ENCODE data around the gene ANKMY2. TPM values are rescaled to one million over a fixed set of nuclear protein-coding genes. Genes with fewer than 3 reads are reported as not detected.
"Not testable (repeated sequence)": the region's sequence is repeated elsewhere in the genome, so short reads cannot be mapped to it uniquely, and the experiment has no call there.

The ANKMY2 gene
- total RNA-seq, 2 experiments from 2014 or later = 9.0 to 10.1 TPM

DNA sequence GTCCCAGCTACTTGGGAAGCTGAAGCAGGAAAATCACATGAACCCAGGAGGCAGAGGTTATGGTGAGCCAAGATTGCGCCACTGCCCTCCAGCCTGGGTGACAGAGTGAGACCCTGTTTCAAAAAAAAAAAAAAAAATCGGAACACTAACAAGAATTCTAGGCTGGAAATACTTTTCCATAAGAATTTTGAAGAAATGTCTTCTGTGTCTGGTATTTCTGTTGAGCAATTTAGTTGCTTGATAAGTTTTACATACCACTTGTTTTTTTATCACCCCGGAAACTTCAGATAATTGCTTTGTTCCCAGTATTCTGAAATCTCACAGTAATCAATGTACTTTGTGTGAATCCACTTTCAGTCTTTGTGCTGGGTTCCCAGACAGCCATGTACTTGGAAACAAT is 26.3 kb upstream of the ANKMY2 start:
- intact Hi-C loops (cut with DNase I, micrococcal nuclease) = no loop called here
- Mint-ChIP-seq H3K36me3 (ENCODE audit: low read depth) (peaks cover 63% of the 10 kb centered on the region), H3K27me3 (no peaks in the 10 kb centered on the region), H3K27ac (no peak overlapping the region), H3K9me3 (ENCODE audit: low read depth) (no peaks in the 10 kb centered on the region), H3K4me3 (no peak overlapping the region), H3K4me1 (peaks cover 17% of the 10 kb centered on the region)
- ATAC-seq = no peak
- DNase-seq = no peak
- POLR2A ChIA-PET = interaction anchor here (0.6 kb wide), 1 partner anchor 181 kb away, joined by 7 read pairs; no protein-coding TSS in a partner anchor
- CTCF ChIA-PET = no interaction called here

DNA sequence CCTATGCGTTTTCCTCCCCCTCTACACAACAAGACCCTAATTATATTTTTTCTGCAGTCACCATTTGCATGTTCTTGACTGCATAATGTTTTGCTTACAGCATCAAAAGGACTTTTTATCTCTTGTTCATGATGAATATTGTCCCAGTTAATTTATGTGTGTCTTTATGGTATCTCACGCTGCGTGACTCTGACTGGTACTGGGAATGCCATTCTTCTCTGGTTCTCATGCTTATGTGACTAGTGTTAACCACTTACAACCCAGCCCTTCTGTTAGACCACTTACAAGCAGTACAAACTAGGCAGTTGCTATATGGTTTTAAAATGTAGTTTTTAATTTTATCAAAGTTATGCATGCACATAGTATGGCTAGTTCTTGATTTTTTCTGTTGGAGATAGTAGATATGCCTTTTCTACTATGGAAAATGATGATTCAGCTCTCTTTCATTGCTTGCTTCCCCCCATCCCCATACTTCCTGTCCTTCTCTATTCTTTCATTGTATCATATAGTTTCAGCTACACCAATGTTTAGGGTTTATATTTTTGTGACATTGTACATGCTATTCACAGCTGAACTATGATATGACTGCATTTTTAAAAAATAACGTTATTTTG is 25.3 kb upstream of the ANKMY2 start:
- CTCF ChIA-PET = no interaction called here
- peaks cover 61% of the 10 kb centered on the region for H3K36me3 Mint-ChIP-seq (ENCODE audit: low read depth)

DNA sequence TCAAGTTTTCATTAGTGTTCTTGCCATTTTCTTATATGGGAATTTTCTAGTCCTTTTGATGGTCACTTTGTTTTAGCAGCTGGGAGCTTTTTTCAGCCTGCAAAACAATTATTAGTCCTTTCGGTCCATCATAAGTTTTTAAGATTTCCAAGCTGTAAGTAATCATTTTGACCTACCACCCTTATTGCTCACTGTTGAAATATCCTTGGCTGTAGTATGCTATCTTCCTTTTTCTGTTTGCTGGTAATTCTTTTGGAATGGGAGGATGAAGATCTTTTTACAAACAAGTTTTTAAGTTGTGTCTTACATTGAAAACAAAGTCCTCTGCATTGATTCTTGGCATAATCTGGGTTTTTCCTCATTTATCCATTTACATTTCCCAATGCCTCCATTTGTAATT is 24.5 kb upstream of the ANKMY2 start:
- H3K27me3 Mint-ChIP-seq = no peaks in the 10 kb centered on the region
- intact Hi-C loops (cut with DNase I, micrococcal nuclease) = no loop called here
- no peaks in the 10 kb centered on the region for H3K9me3 Mint-ChIP-seq (ENCODE audit: low read depth)
- POLR2A ChIA-PET = no interaction called here
- no peak overlapping the region for H3K27ac Mint-ChIP-seq
- H3K36me3 Mint-ChIP-seq (ENCODE audit: low read depth) = peaks cover 59% of the 10 kb centered on the region
- no peak overlapping the region for H3K4me3 Mint-ChIP-seq
- CTCF ChIA-PET = no interaction called here
- ATAC-seq (no peak), DNase-seq (no peak)
- peaks cover 17% of the 10 kb centered on the region for H3K4me1 Mint-ChIP-seq

More for the DNA sequence above, 25.3 kb upstream of the ANKMY2 start:
- no peak for DNase-seq
- intact Hi-C loops (cut with DNase I, micrococcal nuclease) = no loop called here
- Mint-ChIP-seq H3K27me3 (no peaks in the 10 kb centered on the region), H3K27ac (no peak overlapping the region), H3K4me3 (no peak overlapping the region), H3K9me3 (ENCODE audit: low read depth) (no peaks in the 10 kb centered on the region), H3K4me1 (peaks cover 17% of the 10 kb centered on the region)
- ATAC-seq = no peak
- POLR2A ChIA-PET = no interaction called here

DNA sequence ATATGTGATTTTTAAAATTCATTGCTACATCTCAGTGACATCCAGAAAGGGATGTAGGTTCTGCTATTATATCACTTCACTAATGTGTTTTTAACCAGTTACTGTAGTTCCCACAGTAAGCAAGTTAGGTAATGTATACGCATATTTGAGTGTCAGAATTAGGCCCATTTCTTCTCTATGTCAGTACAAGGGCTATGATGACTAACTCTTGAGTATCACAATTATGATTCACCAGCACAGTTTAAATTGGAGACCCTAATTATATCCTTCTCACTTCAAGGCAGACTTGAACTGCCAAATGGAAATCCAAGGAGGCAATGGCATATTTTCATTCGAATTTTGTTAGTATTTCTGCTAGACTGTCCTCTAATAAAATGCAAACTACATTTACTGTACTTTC is 24.0 kb upstream of the ANKMY2 start:
- Mint-ChIP-seq H3K4me3 (no peak overlapping the region), H3K27ac (no peak overlapping the region), H3K4me1 (peaks cover 17% of the 10 kb centered on the region), H3K9me3 (ENCODE audit: low read depth) (no peaks in the 10 kb centered on the region), H3K36me3 (ENCODE audit: low read depth) (peaks cover 61% of the 10 kb centered on the region), H3K27me3 (no peaks in the 10 kb centered on the region)
- DNase-seq = no peak
- ATAC-seq = peak; percentile 47
- ChIA-PET CTCF (no interaction called here), POLR2A (interaction anchor here (0.5 kb wide), 1 partner anchor 11 kb away, joined by 3 read pairs; no protein-coding TSS in a partner anchor)
- intact Hi-C loops (cut with DNase I, micrococcal nuclease) = no loop called here

DNA sequence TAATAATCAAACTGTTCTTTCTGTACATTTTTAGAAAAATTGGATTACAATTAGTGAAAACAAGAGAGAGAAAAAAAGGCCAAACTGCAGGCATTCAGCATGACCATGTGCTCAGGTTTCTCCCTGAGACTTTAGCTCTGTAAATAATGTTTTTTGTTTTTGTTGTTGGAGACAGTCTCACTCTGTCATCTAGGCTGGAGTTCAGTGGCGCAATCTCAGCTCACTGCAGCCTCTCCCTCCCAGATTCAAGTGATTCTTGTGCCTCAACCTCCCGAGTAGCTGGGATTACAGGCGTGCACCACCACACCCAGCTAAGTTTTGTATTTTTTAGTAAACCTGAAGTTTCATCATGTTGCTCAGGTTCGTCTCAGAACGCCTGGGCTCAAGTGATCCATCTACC is 23.4 kb upstream of the ANKMY2 start:
- no peak overlapping the region for H3K4me3 Mint-ChIP-seq
- no peaks in the 10 kb centered on the region for H3K9me3 Mint-ChIP-seq (ENCODE audit: low read depth)
- peaks cover 66% of the 10 kb centered on the region for H3K36me3 Mint-ChIP-seq (ENCODE audit: low read depth)
- DNase-seq (no peak), ATAC-seq (no peak)
- H3K27ac Mint-ChIP-seq = no peak overlapping the region
- intact Hi-C loops (cut with DNase I, micrococcal nuclease) = no loop called here
- H3K4me1 Mint-ChIP-seq = peaks cover 17% of the 10 kb centered on the region
- ChIA-PET CTCF (interaction anchor here (0.5 kb wide), 1 partner anchor 121 kb away, joined by 3 read pairs; no protein-coding TSS in a partner anchor), POLR2A (interaction anchor here (0.5 kb wide), 1 partner anchor 10 kb away, joined by 3 read pairs; no protein-coding TSS in a partner anchor)
- no peaks in the 10 kb centered on the region for H3K27me3 Mint-ChIP-seq

DNA sequence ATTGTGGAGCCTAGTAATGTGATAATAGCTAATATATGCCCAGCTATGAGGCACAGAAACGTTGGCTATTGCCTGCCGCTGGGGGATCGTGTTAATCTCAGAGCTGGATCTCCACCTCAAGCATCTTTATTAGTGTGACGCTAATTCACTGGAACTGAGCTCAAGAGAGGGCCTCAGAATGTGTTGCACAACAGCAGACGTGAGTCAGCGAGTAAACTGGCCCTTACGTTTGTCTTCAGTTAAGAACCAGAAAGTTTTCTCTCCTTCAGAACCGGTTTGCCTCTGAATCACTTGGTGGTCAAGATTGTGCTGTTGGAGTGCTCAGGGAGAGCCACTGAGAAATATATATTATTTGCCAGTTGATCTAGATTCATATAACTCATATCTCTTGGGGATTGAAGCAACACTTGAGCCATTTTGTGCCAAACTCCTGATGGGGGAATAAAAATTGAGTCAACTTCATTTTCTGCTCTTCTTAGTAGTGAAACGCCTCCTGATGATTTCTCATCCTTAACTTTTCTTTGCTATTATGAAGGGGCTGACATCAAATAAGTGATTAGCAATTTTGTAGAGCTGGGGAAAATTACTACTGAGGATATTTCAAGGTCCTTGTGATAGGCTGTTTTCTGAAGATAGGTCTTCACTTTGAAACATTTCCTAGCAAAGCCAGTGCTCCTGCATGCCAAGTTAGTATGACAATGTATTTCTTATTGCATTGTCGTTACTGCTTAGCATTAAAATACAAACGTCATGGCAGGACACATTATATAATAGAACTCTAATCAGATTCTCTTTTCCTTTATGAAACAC is 22.7 kb upstream of the ANKMY2 start:
- Mint-ChIP-seq H3K36me3 (ENCODE audit: low read depth) (peaks cover 66% of the 10 kb centered on the region), H3K4me1 (peaks cover 17% of the 10 kb centered on the region), H3K4me3 (no peak overlapping the region), H3K27me3 (no peaks in the 10 kb centered on the region), H3K9me3 (ENCODE audit: low read depth) (no peaks in the 10 kb centered on the region), H3K27ac (no peak overlapping the region)
- intact Hi-C loops (cut with DNase I, micrococcal nuclease) = no loop called here
- ChIA-PET POLR2A (no interaction called here), CTCF (interaction anchor here (0.5 kb wide), 1 partner anchor 120 kb away, joined by 3 read pairs; no protein-coding TSS in a partner anchor)
- no peak for DNase-seq
- no peak for ATAC-seq

DNA sequence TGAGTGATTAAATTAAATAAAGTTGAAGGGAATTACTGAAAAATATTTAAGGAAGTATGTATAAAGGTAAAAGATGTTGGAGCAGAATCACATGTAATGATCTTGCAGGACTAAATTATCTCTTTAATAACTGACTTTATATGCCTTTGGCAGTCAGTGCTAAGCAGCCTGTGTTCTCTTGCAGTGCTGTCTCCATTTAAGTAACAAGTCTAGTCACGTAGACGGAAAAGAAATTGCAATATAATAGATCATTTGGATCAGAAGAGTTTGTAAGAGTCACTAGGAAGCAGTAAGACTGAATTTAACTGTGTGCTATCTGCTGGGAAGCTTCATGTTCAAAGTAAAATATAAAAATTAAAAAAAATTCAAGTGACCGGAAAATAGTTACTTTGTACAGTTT is 21.8 kb upstream of the ANKMY2 start:
- H3K9me3 Mint-ChIP-seq (ENCODE audit: low read depth) = no peaks in the 10 kb centered on the region
- DNase-seq (no peak), ATAC-seq (no peak)
- peaks cover 19% of the 10 kb centered on the region for H3K4me1 Mint-ChIP-seq
- H3K36me3 Mint-ChIP-seq (ENCODE audit: low read depth) = peaks cover 61% of the 10 kb centered on the region
- intact Hi-C loops (cut with DNase I, micrococcal nuclease) = no loop called here
- ChIA-PET POLR2A (no interaction called here), CTCF (interaction anchor here (0.6 to 1.1 kb wide), 2 partner anchors 9 to 10 kb away, joined by 3 to 6 read pairs; no protein-coding TSS in a partner anchor)
- H3K27ac Mint-ChIP-seq = no peak overlapping the region
- H3K4me3 Mint-ChIP-seq = no peak overlapping the region
- no peaks in the 10 kb centered on the region for H3K27me3 Mint-ChIP-seq

DNA sequence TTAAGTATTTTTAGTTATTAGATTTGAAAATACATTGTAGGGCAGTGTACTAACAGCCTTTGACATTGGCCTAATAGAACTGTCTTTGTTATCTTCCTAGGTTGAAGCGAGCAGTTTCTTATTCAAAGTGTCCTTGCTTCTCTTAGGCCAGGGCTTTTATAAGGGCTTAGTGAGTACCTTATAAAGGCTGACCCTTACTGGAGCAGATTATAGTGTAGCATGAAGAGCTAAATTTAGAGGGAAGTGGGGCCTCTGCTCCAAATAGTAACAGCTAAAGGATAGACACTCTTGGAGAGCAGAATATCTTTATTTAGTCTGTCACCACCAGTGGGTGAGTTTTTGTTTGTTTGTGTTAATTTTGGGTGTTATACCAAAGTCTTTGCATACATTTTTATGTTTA is 16.4 kb upstream of the ANKMY2 start:
- intact Hi-C loops (cut with DNase I, micrococcal nuclease) = no loop called here
- no peak for ATAC-seq
- CTCF ChIA-PET = no interaction called here

DNA sequence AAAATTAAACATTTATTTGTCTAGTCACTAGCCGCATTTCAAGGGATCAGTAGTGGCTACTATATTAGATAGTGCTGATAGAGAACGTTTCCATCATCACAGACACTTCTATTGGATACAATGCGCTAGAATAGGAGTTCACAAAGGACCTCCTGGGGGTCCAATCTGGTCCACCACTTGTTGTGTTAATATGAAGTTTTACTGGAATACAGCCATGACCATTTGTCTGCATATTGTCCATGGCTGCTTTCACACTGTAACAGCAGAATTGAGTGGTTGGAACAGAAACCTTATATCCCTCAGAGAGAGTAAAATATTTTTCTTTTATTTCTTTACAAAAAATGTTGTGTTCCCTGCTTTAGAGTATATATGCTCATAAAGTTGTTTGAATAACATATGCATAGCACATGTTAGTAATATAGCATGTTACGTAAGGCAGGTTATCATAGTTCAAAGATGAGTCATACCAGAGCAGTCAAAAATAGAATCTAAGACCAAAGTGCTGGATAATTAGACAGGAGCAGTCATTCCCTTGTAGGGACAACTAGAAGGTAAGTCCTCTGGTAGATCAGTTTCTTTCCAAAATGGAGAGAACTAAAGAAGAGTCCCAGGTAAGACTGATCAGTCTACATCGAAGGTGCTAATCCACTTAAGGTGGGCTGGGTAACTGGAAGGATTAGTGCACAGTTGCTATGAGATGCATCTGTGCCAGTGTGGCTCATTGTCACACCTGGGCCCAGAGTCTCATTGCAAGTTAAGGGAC is 15.3 kb upstream of the ANKMY2 start:
- H3K4me1 Mint-ChIP-seq = peaks cover 26% of the 10 kb centered on the region
- no peaks in the 10 kb centered on the region for H3K9me3 Mint-ChIP-seq (ENCODE audit: low read depth)
- H3K27me3 Mint-ChIP-seq = no peaks in the 10 kb centered on the region
- DNase-seq = no peak
- intact Hi-C loops (cut with DNase I, micrococcal nuclease) = no loop called here
- H3K4me3 Mint-ChIP-seq = no peak overlapping the region
- no peak overlapping the region for H3K27ac Mint-ChIP-seq
- ChIA-PET POLR2A (no interaction called here), CTCF (interaction anchor here (1.0 kb wide), 1 partner anchor 257 kb away, joined by 3 read pairs; no protein-coding TSS in a partner anchor)
- H3K36me3 Mint-ChIP-seq (ENCODE audit: low read depth) = peaks cover 30% of the 10 kb centered on the region
- peak; percentile 87 for ATAC-seq

More for the DNA sequence above, 16.4 kb upstream of the ANKMY2 start:
- Mint-ChIP-seq H3K4me1 (peaks cover 20% of the 10 kb centered on the region), H3K27ac (no peak overlapping the region), H3K27me3 (no peaks in the 10 kb centered on the region), H3K36me3 (ENCODE audit: low read depth) (peaks cover 30% of the 10 kb centered on the region), H3K4me3 (no peak overlapping the region), H3K9me3 (ENCODE audit: low read depth) (no peaks in the 10 kb centered on the region)
- DNase-seq = no peak
- POLR2A ChIA-PET = no interaction called here

DNA sequence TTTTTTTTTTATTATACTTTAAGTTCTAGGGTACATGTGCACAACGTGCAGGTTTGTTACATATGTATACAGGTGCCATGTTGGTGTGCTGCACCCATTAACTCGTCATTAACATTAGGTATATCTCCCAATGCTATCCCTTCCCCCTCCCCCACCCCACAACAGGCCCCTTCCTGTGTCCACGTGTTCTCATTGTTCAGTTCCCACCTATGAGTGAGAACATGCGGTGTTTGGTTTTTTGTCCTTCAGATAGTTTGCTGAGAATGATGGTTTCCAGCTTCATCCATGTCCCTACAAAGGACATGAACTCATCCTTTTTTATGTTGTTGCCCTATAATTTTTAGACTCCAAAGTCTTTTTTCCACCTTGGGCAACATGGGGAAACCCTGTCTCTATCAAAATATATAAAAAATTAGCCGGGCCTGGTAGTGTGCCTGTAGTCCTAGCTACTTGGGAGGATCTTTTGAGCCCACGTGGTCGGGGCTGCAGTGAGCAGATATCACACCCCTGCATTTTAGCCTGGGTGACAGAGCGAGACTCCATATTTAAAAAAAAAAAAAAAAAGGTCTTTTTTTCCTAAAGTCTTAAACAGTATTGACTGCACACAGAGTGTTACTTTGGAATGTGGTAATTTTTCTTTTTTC is 14.4 kb upstream of the ANKMY2 start:
- CTCF ChIA-PET = interaction anchor here (1.0 kb wide), 1 partner anchor 258 kb away, joined by 3 read pairs; no protein-coding TSS in a partner anchor
- H3K9me3 Mint-ChIP-seq (ENCODE audit: low read depth); DNase-seq; ATAC-seq; H3K27ac Mint-ChIP-seq; H3K4me3 Mint-ChIP-seq; H3K27me3 Mint-ChIP-seq; POLR2A ChIA-PET; intact Hi-C loops (cut with DNase I, micrococcal nuclease): not testable (repeated sequence)
- H3K4me1 Mint-ChIP-seq = peaks cover 30% of the 10 kb centered on the region
- peaks cover 26% of the 10 kb centered on the region for H3K36me3 Mint-ChIP-seq (ENCODE audit: low read depth)

DNA sequence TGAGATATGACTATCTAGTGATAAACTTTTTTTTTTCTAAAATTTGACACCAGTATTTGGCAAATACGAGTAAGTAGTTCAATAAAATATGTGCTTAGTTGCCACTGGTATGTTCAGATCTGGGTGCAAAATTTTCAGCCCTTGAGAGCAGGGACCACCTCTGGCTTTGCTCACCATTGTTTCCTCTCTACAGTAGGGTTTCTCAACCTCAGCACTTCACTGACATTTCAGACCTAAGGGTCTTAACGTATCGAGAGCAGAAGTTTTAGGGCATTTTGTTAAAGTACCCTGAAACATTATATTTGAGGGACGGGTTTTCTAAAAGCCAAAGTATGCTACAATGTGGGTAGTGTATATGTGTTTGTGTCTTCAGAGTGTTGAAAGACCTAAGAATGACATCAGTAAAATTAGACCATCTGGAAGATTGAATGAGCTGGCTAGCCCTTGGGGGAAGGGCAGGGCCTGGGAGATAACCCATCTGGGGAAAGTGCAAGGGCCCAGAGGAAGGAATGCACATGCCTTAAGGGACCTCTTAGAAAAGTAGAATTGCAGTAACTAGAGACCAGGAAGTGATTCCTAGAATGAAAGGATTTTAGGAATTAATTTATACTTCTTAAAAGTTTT is 12.2 kb upstream of the ANKMY2 start:
- Mint-ChIP-seq H3K4me1 (peaks cover 42% of the 10 kb centered on the region), H3K4me3 (no peak overlapping the region), H3K27ac (no peak overlapping the region), H3K9me3 (ENCODE audit: low read depth) (no peaks in the 10 kb centered on the region), H3K27me3 (no peaks in the 10 kb centered on the region), H3K36me3 (ENCODE audit: low read depth) (peaks cover 24% of the 10 kb centered on the region)
- CTCF ChIA-PET = interaction anchor here (0.6 to 1.4 kb wide), 2 partner anchors 9 kb away, joined by 3 to 6 read pairs; no protein-coding TSS in a partner anchor
- ATAC-seq = no peak
- POLR2A ChIA-PET = no interaction called here
- intact Hi-C loops (cut with DNase I, micrococcal nuclease) = no loop called here
- DNase-seq = no peak

Data from activated CD4-positive, alpha-beta T cell treated with anti-CD3 and anti-CD28 coated beads for 36 hours (primary cell).